GM21390 (cell line): ENCODE results near the gene HOXD9.

ENCODE experiments used
- ATAC-seq: cut with Tn5 transposase; IDR thresholded peaks from one replicate; pipeline ENCODE4 v1.9.1; 2021; ENCODE audit not compliant: unreplicated experiment

The HOXD9 gene

DNA sequence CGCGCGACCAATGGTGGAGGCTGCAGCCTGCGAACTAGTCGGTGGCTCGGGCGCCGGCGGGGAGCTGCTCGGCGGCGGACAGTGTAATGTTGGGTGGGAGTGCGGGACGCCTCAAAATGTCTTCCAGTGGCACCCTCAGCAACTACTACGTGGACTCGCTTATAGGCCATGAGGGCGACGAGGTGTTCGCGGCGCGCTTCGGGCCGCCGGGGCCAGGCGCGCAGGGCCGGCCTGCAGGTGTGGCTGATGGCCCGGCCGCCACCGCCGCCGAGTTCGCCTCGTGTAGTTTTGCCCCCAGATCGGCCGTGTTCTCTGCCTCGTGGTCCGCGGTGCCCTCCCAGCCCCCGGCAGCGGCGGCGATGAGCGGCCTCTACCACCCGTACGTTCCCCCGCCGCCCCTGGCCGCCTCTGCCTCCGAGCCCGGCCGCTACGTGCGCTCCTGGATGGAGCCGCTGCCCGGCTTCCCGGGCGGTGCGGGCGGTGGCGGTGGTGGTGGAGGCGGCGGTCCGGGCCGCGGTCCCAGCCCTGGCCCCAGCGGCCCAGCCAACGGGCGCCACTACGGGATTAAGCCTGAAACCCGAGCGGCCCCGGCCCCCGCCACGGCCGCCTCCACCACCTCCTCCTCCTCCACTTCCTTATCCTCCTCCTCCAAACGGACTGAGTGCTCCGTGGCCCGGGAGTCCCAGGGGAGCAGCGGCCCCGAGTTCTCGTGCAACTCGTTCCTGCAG is at the start of gene HOXD9:
Gene HOXD9, plus strand, starts transcription at position 37 of the 728 bp plus-strand sequence. Its CDS starts 50 bp downstream, at position 87.
- ATAC-seq = no peak

DNA sequence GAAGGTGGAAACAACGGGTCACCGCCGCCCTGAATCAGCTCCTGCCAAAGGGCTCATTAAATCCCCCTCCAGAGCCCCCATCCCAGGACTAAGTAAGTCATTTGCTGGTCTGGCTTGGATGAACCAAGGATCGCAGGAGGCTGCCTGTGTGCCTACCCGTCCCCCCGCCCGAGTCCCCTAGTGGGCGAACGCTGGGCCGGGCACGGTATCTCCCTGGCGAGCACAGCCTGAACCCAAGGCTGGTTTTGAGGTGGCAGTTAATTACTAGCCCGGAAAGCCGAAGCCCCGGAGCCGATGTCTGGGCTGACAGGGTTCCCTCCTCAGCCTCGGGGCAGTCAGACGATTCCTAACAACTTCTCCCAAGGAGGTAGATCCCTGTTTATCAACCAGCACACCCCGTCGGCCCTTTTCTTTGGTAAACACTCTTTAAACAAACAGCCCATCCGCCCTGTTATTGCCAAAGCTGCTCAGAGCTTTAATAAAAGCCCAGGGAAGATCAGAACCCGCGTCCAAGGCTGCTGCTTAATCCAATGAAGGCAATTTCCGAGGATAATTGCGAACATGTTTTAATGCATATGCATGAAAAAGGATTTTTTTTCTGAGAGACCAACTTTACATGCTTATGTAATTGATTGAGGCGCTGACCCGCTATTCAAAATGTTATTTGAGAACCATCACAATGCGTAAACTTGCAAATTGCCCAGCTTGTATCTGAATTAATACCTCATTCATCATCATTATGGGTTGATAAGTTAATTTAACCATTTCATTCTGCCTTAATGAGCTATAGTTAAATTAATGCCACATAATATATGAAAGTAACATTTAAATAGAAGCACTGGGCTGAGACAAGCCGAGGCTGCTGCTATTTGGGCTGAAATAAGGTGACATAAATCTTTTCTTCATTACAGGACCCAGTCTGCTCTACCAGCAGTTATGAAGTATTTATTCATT is 49.3 kb upstream of the HOXD9 start:
- ATAC-seq = no peak

DNA sequence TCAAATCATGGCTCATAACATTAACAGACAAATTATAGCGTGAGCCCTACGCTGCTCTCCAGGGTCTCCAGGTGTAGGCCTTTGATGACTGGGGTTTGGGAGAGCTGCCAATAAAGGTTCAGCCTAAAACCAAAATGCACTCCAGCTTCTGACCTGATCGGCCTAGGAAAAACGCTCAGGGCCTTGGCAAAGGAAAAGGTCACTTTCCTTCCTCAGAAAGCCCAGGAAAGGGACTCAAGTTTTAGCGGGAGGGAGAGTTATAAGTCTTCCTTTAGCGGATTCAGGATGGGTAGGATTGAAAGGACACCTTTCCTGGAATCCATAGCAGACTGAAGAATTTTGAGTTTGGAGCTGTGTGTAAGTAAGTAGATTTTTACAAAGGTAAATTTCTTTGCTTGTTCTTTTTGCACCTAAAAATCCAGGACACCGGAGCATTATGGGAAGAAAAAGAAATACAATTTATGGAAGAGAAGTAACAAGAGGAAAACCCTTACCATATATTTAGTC is 47.5 kb upstream of the HOXD9 start:
- ATAC-seq = no peak

DNA sequence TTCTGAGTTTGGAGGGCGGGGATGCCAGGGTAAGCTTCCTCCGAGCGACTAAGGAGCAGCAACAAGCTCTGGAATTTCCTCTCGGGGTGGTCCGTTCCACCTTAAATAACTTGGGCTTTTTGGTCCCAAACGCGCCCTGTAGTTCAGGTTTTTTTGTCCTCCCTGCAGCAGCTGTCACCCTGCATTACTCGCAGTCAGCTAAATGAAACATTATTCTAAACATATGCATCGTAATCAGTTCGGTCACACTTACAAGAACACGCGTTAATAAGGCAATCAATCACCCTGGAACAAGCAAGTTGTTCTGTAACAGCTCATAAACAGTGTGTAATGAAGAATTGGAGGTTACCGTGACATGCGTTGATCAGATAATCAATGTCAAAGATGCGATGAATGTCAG is 47.0 kb upstream of the HOXD9 start:
- no peak for ATAC-seq

DNA sequence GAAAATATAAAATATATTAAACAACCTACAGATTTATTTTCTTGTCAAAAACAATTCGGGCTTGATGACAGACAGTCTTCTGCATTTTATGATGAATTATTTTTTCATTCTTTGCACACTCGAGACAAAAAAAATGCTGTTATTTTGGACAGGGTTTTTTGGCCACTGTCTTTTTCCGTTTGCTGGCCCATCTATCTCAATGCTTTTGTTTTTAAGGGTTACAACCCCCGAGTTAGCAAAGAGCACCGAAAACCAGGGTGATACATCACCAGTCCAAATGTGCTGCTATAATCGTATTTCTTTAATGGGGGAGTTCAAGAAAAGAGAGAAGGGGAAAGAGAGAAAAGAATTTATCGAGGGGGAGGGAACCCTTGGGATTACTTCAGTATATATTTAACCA is 46.5 kb upstream of the HOXD9 start:
- no peak for ATAC-seq

DNA sequence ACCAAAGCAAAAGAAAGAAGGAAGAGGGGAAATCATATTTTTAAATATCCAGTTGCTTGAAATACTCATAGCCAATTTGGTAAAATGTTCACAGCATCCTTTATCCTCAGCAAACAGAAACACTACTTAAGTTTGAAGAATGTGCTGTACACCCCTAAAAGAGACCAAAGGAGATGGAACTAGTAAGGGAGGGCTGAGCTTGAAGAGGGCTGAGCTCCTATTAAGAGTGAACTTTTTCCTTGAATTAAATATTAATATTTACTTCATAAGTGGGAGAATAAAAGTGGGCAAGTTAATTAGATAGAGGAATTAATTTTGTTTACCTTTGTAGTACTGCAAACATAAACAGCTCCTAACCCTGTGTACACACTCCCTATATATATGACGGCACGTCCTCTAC is 45.7 kb upstream of the HOXD9 start:
- no peak for ATAC-seq

DNA sequence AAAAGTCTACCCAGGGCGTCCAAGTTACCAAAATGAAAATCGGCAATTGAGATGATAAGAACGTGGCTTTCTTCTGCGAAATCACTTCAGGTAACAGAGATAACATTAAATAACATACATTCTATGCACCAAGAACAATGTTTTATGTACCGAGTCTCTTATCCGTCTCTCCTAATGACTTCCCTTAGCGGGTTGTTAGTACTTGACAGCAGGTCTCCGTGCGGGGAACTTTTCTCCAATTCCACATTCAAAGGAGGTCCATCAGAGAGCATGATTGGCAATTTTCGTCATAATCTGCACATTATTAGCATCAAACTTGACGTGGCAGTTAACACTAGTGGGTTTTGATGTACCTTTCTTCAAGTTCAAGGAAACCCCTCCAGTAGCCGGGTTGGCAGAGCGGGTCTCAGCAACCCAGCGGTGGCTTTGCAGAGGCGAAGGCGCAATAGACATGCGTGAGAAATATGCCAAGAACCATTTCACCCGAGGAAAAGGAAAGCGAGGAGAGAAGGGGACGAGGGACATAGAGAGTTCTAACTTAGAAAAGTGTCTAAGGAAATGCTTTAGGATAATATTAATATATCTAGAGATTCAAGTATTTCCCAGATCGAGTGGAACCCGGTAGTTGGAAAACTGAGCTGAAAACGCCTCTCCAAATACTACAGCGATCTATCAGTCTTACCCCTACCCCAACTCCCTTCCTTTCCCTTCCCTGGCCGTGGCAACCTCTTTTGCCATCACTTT is 43.8 kb upstream of the HOXD9 start:
- no peak for ATAC-seq

DNA sequence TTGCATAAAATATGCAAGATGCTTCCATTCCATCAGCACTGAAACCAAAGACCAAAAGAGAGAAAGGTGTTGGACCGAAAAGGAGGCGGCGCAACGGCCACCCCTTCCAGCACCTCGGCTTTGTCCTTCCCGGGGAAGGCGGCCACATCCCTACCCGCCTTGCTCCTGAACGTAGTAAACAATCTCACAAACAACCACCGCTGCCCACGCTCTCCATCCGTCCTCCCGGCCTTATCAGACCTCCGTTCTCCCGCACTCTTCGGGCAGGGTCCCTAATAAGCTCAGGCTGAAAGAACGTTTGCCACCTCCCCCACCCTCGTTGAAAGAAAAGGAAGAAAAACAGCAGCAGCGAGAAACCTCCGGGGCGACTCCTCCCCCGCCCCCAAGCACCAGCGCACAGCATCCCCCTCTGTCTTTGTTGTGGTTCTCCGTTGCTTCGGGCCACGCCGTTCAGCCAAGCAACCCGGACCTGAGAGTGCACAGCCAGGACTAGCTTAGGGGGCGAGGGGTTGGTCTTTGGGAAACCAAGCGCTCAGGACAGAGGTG is 43.2 kb upstream of the HOXD9 start:
- ATAC-seq = no peak

DNA sequence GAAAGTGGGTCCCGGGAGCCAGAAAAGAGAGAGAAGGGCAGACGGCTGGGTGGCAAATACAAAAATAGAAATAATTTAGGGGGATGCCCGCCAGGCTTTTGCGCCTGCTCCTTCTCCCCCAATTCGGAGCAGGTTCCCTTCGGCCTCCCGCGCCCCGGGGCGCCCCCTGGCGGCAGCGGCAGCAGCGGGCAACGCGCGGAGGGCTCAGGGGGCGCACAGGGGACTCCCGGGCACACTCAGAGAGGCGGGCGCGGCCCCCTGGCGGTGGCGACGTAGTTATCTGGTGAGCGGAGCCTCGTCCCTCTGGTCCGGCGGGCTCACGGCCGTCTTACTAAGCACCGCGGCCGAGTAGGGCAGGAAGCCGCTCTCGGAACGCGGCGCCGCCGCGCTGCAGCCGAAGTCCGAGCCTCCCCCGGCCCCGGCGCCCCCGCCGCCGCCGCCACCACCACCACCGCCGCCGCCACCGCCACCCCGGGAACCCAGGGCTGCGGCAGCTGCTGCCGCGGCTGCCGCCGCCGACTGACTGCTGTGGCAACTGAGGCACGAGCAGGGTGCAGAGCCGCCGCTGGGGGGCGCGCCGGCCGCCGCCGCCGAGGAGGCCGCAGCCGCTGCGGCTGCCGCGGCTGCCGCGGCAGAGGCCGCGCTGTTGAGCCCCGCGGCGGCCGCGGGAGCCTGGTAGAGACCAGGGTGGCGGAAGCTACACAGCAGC is 42.5 kb upstream of the HOXD9 start:
- no peak for ATAC-seq

DNA sequence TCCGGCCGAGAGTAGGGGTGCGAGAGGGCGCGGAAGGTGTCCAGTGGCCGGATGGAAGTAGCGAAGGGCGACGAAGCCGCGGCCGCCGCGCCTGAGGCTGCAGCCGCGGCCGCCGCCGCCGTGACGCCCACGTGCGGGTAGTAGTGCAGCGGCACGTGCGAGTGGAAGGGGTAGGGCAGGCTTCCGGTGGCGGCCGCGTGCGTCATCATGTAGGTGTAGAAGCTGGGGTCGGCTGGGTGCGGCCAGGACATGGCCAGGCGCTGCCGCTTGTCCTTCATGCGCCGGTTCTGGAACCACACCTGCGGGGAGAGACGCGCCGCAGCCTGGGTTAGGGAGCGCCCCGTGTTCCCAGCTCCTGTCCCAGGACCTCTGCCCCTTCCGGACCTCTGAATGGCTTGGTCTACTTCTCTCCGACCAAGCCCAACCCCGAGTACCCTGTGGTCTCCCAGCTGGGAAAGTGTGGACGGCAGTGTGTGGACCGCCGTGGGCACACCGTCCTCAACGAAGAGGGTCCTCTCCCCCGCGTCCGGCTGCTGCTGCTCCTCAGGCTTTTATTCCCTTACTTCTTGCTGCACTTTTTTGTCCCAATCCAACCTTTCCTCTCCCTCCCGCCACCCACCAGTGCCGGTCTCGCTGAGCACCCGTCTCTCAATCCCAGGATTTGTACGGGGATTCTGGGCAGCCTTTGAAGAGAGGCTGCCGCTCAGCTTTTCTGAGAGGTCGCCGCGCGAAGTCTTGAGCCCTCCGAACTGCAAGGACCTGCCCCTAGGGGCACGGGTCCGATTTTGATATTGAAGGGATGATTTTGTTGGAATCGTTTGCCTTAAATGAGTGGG is 41.8 kb upstream of the HOXD9 start:
- no peak for ATAC-seq

DNA sequence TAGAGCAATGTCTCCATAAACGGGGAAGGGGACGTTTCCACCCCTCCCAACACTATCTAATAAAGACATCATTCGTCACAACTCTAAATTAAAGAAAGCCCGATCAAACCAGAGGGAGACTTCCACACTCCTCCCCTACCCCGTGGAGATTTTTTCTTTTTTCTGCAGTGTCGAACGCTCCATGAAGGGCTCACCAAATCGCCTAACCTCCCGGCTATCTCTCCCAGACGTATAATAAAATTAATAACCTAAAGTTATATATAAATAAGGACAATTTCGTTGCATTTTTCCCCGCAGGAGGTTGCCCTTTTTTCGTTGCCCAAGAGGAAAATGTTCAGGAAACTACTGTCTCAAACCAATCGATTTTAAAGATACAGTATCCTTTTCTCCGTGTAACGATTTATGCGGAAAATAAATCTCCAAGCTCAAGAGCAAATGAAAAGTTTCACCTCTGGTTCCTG is 41.1 kb upstream of the HOXD9 start:
- ATAC-seq = no peak

DNA sequence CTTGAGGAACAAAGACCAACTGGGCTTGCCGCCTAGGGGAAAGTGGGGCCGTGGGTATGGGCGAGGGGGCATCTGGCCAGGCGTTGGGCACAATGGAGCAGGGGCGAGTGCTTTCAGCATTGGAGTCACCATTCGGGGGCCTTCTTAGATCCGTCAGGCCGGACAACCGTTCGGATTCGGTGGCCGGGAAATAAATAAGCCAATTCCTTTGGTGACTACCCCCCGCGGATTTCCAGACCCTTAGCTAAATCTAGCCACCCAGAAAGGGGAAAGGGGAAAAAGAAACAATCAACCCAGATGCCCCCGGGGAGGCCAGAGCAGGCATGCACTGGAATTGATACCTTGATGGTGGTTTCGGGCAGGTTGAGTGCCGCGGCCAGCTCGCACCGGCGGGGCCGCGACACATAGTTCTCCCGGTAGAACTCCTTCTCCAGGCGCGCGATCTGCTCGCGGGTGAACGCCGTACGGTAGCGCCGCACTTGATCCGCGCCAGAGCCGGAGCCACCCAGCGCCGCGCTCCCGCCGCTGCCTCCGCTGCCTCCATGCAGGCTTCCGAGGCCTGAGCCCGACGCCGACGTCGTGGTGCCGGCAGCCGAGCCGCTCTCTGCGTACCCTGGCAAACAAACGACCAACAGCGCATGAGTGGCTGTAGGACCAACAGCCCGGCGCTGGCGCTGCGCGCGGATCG is 40.5 kb upstream of the HOXD9 start:
- no peak for ATAC-seq

DNA sequence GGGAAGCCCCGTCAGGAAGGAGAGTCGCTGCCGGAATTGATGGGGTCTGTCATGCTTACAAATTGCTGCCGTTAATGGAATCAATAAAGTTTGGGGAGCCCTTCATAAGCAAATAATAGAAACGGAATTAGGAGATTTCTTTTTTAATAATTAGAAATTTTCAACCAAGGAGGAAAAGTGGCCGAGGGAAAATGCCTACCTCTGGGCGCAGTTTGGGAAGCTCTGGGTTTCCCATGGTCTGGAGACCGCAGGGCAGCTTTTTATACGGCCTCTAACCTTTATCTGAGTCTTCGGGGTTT is 40.0 kb upstream of the HOXD9 start:
- no peak for ATAC-seq

DNA sequence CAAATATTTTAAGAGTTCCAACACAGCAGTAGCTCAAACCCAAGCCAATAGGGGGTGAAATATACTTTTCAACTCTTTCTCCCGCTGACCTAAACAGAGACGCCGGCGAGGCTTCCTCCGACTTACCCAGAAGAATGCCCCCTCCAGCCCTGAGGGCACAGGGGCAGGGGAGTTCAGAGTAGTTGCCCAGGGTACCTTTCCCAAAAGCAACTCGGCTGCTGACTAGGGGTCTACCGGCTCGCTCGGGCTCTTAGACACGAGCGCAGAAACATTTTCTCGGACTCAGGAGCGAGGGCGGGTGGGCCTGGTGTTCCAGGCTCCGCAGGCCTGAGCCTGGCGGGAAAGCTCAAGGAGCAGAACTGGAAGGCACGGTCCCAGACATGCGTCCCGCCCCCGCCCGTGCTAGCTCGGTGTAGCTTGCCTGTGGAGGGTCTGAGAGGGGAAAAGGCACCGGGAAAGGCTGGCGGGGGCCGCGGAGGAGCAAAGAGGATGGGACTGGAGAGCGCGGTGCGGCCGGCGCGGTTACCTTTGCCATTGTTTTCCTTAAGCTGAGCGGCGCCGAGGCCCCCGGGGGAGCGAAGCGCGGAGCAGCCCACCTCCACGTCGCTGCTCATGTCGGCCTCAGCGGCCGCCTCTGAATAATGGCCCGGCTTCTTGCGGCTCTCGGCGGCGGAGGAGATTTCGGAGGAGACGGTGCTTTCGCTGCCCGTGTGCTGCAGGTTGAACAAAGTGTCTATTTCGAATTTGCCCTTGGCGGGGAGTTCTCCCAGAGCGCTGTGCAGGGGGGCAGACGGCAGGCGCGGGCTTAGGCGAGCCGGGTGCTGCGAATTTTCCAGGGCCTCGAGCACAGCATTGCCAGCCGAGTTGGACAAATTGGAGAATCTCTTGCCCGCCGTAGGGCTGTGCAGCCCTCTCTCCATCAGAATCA is 39.4 kb upstream of the HOXD9 start:
- ATAC-seq = no peak

DNA sequence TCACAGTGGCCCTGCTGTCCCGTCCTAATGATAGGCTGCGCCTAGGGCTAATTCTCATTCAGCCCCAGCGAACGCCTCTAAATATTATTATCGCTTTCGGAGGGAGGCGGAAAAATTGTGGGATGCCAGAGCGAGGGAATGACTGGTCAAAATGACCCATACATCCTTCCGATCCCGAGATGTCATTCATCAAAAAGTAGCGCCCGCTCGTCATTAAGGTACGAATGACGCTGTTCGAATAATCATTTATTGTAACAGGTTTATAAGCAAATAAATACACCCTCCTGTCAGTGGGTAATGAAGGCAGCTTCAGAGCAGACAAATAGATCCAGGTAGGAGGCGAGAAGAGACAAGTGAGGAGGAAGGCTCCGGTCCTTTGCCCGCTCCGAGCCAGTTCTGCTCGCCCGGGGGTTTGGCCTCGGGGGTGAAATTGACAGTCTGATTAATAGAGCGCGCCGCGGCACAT is 38.7 kb upstream of the HOXD9 start, which contains the start of gene EVX2:
Gene EVX2, minus strand, starts transcription at position 167 of the 466 bp plus-strand sequence. CDS start 186 bp downstream, outside the sequence.
- no peak for ATAC-seq

DNA sequence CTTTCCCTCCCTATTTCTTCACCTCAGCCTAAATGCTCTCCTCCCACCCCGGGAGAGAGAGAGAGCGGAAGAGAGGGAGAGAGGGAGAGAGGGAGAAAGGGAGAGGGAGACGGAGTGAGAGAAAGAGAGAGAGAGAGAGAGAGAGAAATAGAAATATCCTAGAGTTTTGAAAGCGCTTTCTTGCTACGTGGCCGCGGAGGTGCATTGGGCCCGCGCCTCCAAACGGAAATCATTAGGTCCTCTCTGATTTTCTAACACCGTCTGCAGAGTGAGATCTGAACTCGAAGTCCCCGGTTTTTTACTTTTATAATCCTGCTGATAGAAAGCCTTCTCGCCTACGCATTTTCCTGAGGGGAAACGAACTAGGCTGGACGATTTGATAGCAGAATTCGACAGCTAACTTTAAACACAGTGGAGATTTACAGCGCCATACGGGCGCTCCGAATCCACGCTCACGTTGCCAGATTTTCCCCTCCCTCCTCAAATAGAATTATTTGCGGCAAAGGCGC is 37.9 kb upstream of the HOXD9 start:
- ATAC-seq = no peak

DNA sequence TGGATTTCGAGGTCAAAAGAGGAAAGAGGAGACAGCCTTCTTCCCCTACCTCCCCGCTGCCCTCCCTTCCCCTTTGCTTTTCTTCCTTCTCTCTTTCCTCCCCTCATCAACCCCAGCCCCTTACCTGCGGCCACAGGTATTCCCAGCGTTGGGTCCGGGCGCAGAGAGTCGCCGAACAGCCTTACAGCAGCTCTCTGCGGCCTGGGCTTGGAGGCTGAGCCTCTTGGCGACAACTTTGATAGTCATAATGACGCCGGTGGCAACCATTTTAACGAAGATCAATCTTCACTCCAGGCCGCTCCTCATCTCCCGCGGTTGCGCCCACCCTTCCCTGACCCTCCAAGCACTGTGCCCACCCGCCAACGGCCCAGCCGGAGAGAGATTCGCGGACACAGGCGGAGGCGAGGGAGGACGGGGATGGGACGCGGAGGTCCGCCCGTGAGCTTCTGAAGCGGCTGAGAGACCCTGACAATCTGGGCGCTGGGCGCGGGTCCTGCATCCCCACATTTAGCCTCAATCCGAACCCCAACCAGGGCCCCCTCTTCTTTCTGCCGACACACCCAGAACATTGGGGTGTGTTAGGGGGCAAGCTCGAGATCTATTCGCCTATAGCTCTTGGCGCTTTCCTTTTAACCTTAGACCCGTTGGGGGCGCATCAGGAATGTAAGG is 37.3 kb upstream of the HOXD9 start:
- ATAC-seq = no peak
